DND-41 (cell line): ENCODE measurements around the gene ITGB1BP1.
A peak's percentile ranks its signal among the peaks of the same experiment; 100 is the strongest.

Source experiments
- ATAC-seq: fragments of 200-7000 bp; cut with Tn5 transposase; 3 replicates; pipeline ENCODE4 v1.9.1; 2021; ENCODE audit warnings: low read depth; ENCODE audit not compliant: insufficient read depth
- DNase-seq: peaks from one replicate; pipeline ENCODE4 v3.0.0-alpha.2; 2020
- H2AFZ ChIP-seq: 2 replicates; pipeline ENCODE4 v1.6.0; 2012; ENCODE audit warnings: low read depth, low read length
- H3K27ac ChIP-seq: 2 replicates; pipeline ENCODE4 v1.5.1; 2012; ENCODE audit warnings: low read length, inconsistent platforms
- H3K27me3 ChIP-seq: fragments of 200-600 bp; sonication (generic); 2 replicates; pipeline ENCODE4 v1.6.0; 2012; ENCODE audit warnings: low read length, mild to moderate bottlenecking, inconsistent platforms; ENCODE audit not compliant: insufficient read depth, poor library complexity
- H3K36me3 ChIP-seq: 2 replicates; pipeline ENCODE4 v1.5.1; 2012; ENCODE audit warnings: low read length, inconsistent platforms; ENCODE audit not compliant: insufficient read depth
- H3K4me1 ChIP-seq: 2 replicates; pipeline ENCODE4 v1.5.1; 2012; ENCODE audit warnings: mild to moderate bottlenecking, low read length; ENCODE audit not compliant: insufficient read depth
- H3K4me2 ChIP-seq: 2 replicates; pipeline ENCODE4 v1.6.0; 2012; ENCODE audit warnings: mild to moderate bottlenecking, moderate library complexity, low read length, inconsistent platforms; ENCODE audit not compliant: insufficient read depth
- H3K4me3 ChIP-seq, 2 experiments: fragments of 200-600 bp in 1 of 2; shearing (Covaris generic) in 1 of 2; 2 replicates each; pipeline ENCODE4 v1.5.1; 2012 to 2016; ENCODE audit warnings: inconsistent platforms in 2 of 2, low read length in 2 of 2, mild to moderate bottlenecking in 2 of 2, low read depth in 1 of 2, moderate library complexity in 1 of 2
- H3K79me2 ChIP-seq: 2 replicates; pipeline ENCODE4 v1.6.0; 2012; ENCODE audit warnings: low read length, inconsistent platforms; ENCODE audit not compliant: insufficient read depth
- H3K9ac ChIP-seq: 2 replicates; pipeline ENCODE4 v1.6.0; 2012; ENCODE audit warnings: low read depth, mild to moderate bottlenecking, inconsistent platforms, low read length, moderate library complexity
- H3K9me3 ChIP-seq: 2 replicates; pipeline ENCODE4 v1.5.1; 2012; ENCODE audit warnings: low read length, moderate library complexity, mild to moderate bottlenecking, inconsistent platforms; ENCODE audit not compliant: insufficient read depth, severe bottlenecking
- H4K20me1 ChIP-seq: 2 replicates; pipeline ENCODE4 v1.6.0; 2012; ENCODE audit warnings: low read length; ENCODE audit not compliant: insufficient read depth
- EZH2 ChIP-seq: IDR thresholded peaks from 3 replicates; pipeline ENCODE4 v1.6.1; 2012; ENCODE audit warnings: borderline replicate concordance, low read depth, mild to moderate bottlenecking, moderate library complexity, low read length, inconsistent platforms; ENCODE audit not compliant: severe bottlenecking
- TF ChIP-seq, protein P1 (sequence below): IDR thresholded peaks from 2 replicates; pipeline ENCODE4 v1.5.1; 2012; ENCODE audit warnings: borderline replicate concordance, low read length, moderate library complexity, mild to moderate bottlenecking; ENCODE audit not compliant: poor library complexity, severe bottlenecking; ENCODE audit errors: extremely low read depth

Gene ITGB1BP1

DNA sequence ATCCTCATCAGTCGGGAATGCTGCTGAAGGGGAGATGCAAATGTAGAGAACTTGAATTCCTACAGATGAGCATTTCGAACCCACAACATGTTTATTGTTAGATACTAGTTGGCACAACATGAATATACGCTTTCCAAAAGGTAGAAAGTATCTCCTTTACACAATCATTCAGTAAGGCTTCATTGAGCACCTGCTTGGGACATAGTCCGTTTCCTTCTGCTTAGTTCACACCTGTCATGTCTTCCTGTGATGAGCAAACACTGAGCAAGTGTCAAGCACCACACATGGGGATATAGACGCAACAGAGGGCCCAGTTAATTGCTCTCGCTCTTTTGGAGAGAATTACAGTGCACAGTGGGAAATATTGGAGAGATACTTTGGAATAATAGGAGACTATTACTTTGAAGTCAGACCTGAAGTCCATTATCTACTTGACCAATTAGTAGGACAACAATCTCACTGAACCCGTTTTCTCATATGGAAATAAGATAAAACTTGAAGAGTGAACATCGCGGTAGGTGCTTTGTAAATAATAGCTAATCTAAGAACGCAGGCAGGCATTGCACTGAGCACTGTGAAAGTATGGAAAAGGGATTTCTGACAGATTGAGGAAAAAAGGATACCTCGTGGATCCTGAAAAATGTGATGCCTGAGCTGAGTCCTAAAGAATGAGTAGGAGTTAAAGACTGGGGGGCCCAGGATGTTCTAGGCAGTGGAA lies 1.3 kb upstream of the ITGB1BP1 start:
- DNase-seq (no peak), ATAC-seq (no peak)
- Histone ChIP-seq H3K9ac (peak overlapping the region; percentile 93), H3K9me3 (no peaks in the 10 kb centered on the region), H4K20me1 (peaks cover 16% of the 10 kb centered on the region), H3K4me1 (peaks cover 55% of the 10 kb centered on the region), H3K36me3 (peaks cover 23% of the 10 kb centered on the region), H3K27ac (peak overlapping the region; percentile 93), H3K79me2 (peaks cover 73% of the 10 kb centered on the region), H3K27me3 (no peaks in the 10 kb centered on the region), H3K4me2 (peak overlapping the region; percentile 83), H2AFZ (peak overlapping the region; percentile 100), H3K4me3 (peak overlapping the region; percentile 83 to 89)
- no peak for TF ChIP-seq EZH2
- TF ChIP-seq, protein P1, sequence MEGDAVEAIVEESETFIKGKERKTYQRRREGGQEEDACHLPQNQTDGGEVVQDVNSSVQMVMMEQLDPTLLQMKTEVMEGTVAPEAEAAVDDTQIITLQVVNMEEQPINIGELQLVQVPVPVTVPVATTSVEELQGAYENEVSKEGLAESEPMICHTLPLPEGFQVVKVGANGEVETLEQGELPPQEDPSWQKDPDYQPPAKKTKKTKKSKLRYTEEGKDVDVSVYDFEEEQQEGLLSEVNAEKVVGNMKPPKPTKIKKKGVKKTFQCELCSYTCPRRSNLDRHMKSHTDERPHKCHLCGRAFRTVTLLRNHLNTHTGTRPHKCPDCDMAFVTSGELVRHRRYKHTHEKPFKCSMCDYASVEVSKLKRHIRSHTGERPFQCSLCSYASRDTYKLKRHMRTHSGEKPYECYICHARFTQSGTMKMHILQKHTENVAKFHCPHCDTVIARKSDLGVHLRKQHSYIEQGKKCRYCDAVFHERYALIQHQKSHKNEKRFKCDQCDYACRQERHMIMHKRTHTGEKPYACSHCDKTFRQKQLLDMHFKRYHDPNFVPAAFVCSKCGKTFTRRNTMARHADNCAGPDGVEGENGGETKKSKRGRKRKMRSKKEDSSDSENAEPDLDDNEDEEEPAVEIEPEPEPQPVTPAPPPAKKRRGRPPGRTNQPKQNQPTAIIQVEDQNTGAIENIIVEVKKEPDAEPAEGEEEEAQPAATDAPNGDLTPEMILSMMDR = no peak

DNA sequence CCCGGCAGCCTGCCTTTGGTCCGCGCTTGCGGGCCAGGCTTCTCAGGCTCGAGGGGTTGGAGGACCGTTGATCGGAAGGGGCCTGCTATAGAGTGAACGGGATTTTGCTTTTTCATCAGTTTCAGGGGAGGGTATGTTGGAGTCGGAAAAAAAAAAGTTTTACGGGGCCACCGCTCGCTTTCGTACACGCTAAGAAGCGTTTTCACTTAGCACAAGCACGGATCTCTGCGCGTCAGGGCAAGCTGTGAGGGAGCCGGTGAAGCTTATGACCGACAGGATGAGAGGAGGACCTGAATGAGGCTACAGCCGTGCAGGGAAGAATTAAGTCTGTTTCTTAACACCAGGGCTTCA lies 569 bp upstream of the ITGB1BP1 start:
- Histone ChIP-seq H3K27me3 (no peaks in the 10 kb centered on the region), H2AFZ (peak overlapping the region; percentile 100), H3K9me3 (no peaks in the 10 kb centered on the region), H3K4me2 (peak overlapping the region; percentile 83), H4K20me1 (peaks cover 18% of the 10 kb centered on the region), H3K4me1 (peaks cover 56% of the 10 kb centered on the region), H3K79me2 (peaks cover 80% of the 10 kb centered on the region), H3K9ac (peak overlapping the region; percentile 93), H3K27ac (peak overlapping the region; percentile 93), H3K4me3 (peak overlapping the region; percentile 83 to 89), H3K36me3 (peaks cover 17% of the 10 kb centered on the region)
- TF ChIP-seq, protein P1 = no peak
- no peak for TF ChIP-seq EZH2
- peak; percentile 31 for DNase-seq
- ATAC-seq = 0 out of 3 replicates have a peak, but pooled peaks have one; percentile 8

DNA sequence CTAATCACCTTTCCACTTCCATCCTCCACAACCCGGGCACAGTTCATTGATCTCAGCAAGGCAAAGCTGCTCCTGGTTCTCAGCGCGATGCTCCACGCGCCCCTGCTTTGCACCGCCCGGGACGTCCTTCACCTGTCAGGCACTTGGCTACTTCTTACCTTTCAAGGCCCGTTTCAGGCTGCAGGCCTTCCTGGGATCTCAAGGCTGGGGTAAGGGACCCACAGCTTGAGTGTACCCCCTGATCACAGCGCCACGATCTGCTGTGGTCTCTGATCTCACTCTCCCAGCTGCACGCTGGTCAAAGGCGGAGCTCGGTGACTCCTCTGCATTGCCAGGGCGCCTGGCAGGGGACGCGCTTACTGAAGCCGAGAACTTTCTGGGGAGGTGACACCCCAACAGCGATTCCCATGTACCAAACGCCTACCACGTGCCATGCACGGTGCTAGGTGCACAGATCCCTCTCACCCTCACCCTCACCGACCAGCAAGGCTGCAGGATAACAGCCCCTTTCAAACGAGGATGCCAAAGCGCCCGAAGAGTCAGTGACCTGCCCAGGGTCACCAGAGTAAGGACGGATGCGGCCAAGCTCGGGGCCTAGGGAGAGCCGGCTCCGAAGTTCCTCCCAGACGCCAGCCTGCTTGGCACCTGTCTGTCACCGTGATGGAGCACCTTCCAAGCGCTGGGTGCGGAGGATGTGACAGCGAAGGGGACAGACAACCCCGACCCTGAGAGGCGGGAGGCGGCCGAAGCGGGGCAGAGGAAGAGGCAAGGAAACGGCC lies 818 bp downstream of the ITGB1BP1 start:
- Histone ChIP-seq H3K27ac (peak overlapping the region; percentile 93), H2AFZ (peak overlapping the region; percentile 100), H3K9me3 (no peaks in the 10 kb centered on the region), H3K4me3 (peak overlapping the region; percentile 83 to 89), H3K9ac (peak overlapping the region; percentile 93), H3K4me1 (peaks cover 56% of the 10 kb centered on the region), H3K4me2 (peak overlapping the region; percentile 94), H3K27me3 (no peaks in the 10 kb centered on the region), H4K20me1 (peaks cover 18% of the 10 kb centered on the region), H3K79me2 (peaks cover 91% of the 10 kb centered on the region), H3K36me3 (peaks cover 23% of the 10 kb centered on the region)
- DNase-seq = peak; percentile 62
- TF ChIP-seq, protein P1 = peak; percentile 16
- TF ChIP-seq EZH2 = no peak
- peak; percentile 38 for ATAC-seq
